Endothelial cell of umbilical vein (primary cell): ENCODE measurements around the gene CEP72. TPM values are rescaled to one million over a fixed set of nuclear protein-coding genes. Genes with fewer than 3 reads are reported as not detected.

ENCODE experiments used
- BruUV-seq: library from RNA; stranded (reverse); fragments of 400-500 nt; replicated peaks from 2 replicates; lab custom pipeline; 2021; lab: Mats Ljungman, UMichigan
- CTCF ChIA-PET: fragments of 300-600, 350-600 bp; sonication (Branson Sonifier 250); formaldehyde crosslinking; loops from one replicate; lab custom pipeline; 2021; ENCODE audit warnings: antibody characterized with exemption, inconsistent platforms; lab: Charles Lee
- POLR2A ChIA-PET: fragments of 300-600, 350-600 bp; sonication (Branson Sonifier 250); formaldehyde crosslinking; loops from one replicate; lab custom pipeline; 2021; ENCODE audit warnings: antibody characterized with exemption, inconsistent platforms; lab: Charles Lee
- DNase-seq: peaks from one replicate; pipeline ENCODE4 v3.0.0-alpha.2; 2011; ENCODE audit warnings: low read depth, low spot score
- FAIRE-seq: peaks from 2 replicates; lab custom pipeline; 2011; peaks lifted over from hg19 to GRCh38; lab: Jason Lieb, UNC
- H2AFZ ChIP-seq: 2 replicates; pipeline ENCODE4 v1.6.0; 2012; ENCODE audit warnings: low read depth, low read length, control low read depth, inconsistent platforms
- H3K27ac ChIP-seq: 2 replicates; pipeline ENCODE4 v1.5.1; 2011; ENCODE audit warnings: low read depth, mild to moderate bottlenecking, control low read depth, low read length, moderate library complexity; ENCODE audit not compliant: insufficient read depth
- H3K27me3 ChIP-seq, 2 experiments: 2 replicates each; pipeline versions ENCODE4 v1.6.0 to v1.6.1; 2011; ENCODE audit warnings: low read length in 2 of 2, mixed read lengths in 1 of 2; ENCODE audit not compliant: control insufficient read depth in 2 of 2, insufficient read depth in 2 of 2
- H3K36me3 ChIP-seq, 2 experiments: 2 replicates in 1 of 2; 3 replicates in 1 of 2; pipeline ENCODE4 v1.5.1; 2011; ENCODE audit warnings: low read length in 2 of 2, mild to moderate bottlenecking in 1 of 2, moderate library complexity in 1 of 2; ENCODE audit not compliant: control insufficient read depth in 2 of 2, insufficient read depth in 2 of 2; ENCODE audit errors: extremely low read depth in 1 of 2
- H3K4me1 ChIP-seq: 3 replicates; pipeline ENCODE4 v1.5.1; 2011; ENCODE audit warnings: mild to moderate bottlenecking, low read length; ENCODE audit not compliant: control insufficient read depth, insufficient read depth; ENCODE audit errors: extremely low read depth
- H3K4me2 ChIP-seq: 2 replicates; pipeline ENCODE4 v1.6.1; 2011; ENCODE audit warnings: low read length, control low read depth, mixed read lengths; ENCODE audit not compliant: insufficient read depth
- H3K4me3 ChIP-seq, 3 experiments: fragments of 200-600 bp in 1 of 3; sonication (generic), shearing (Covaris generic) in 1 of 3; replicated peaks in 1 of 3; 2 replicates each; pipeline ENCODE4 v1.5.1; 2011 to 2016; ENCODE audit warnings: control low read depth in 3 of 3, low read length in 3 of 3, mild to moderate bottlenecking in 2 of 3, inconsistent platforms in 1 of 3, low read depth in 1 of 3, moderate library complexity in 1 of 3; ENCODE audit not compliant: insufficient read depth in 1 of 3
- H3K79me2 ChIP-seq: 2 replicates; pipeline ENCODE4 v1.6.0; 2012; ENCODE audit warnings: low read length, inconsistent platforms; ENCODE audit not compliant: control insufficient read depth, insufficient read depth
- H3K9ac ChIP-seq: replicated peaks from 2 replicates; pipeline ENCODE3; 2011; ENCODE audit warnings: low read length, control low read depth; ENCODE audit not compliant: insufficient read depth; ENCODE audit errors: extremely low read depth
- H3K9me1 ChIP-seq: replicated peaks from 3 replicates; pipeline ENCODE4 v1.6.0; 2011; ENCODE audit warnings: mild to moderate bottlenecking, low read length; ENCODE audit not compliant: control insufficient read depth, insufficient read depth; ENCODE audit errors: extremely low read depth
- H3K9me3 ChIP-seq: replicated peaks from 2 replicates; pipeline ENCODE4 v1.5.1; 2012; ENCODE audit warnings: low read length, inconsistent platforms; ENCODE audit not compliant: control insufficient read depth, insufficient read depth
- H4K20me1 ChIP-seq: replicated peaks from 2 replicates; pipeline ENCODE3; 2011; ENCODE audit warnings: mild to moderate bottlenecking, low read length; ENCODE audit not compliant: control insufficient read depth, insufficient read depth; ENCODE audit errors: extremely low read depth
- EZH2 ChIP-seq: IDR thresholded peaks from 2 replicates; pipeline ENCODE4 v1.6.1; 2012; ENCODE audit warnings: borderline replicate concordance, low read depth, mild to moderate bottlenecking, moderate library complexity, low read length, inconsistent platforms; ENCODE audit not compliant: severe bottlenecking
- FOS ChIP-seq: IDR thresholded peaks from 2 replicates; pipeline ENCODE4 v1.6.1; 2011; ENCODE audit warnings: mild to moderate bottlenecking, low read length, moderate library complexity, borderline replicate concordance; ENCODE audit not compliant: insufficient read depth
- GATA2 ChIP-seq: IDR thresholded peaks from 2 replicates; pipeline ENCODE4 v1.7.0; 2011; ENCODE audit warnings: low read depth, mild to moderate bottlenecking, moderate library complexity, mixed read lengths, low read length; ENCODE audit not compliant: insufficient read length, insufficient read depth
- JUN ChIP-seq: IDR thresholded peaks from 2 replicates; pipeline ENCODE4 v1.6.1; 2011; ENCODE audit warnings: borderline replicate concordance, low read depth; ENCODE audit not compliant: insufficient read length, insufficient read depth
- MAX ChIP-seq: IDR thresholded peaks from 2 replicates; pipeline ENCODE4 v1.6.1; 2011; ENCODE audit not compliant: insufficient read depth, insufficient read length
- MYC ChIP-seq: IDR thresholded peaks from one replicate; pipeline ENCODE4 v1.6.1; 2011; ENCODE audit warnings: mild to moderate bottlenecking, low read depth, low read length
- POLR2A ChIP-seq: IDR thresholded peaks from 2 replicates; pipeline ENCODE4 v1.6.1; 2012; ENCODE audit warnings: low read depth, mild to moderate bottlenecking, control low read depth, low read length
- POLR2AphosphoS5 ChIP-seq: IDR thresholded peaks from 2 replicates; pipeline ENCODE4 v1.6.1; 2012; ENCODE audit warnings: low read depth, mild to moderate bottlenecking, control low read depth, low read length, moderate library complexity; ENCODE audit not compliant: insufficient read depth
- dilution Hi-C: fragments of 300-500 bp; cut with MboI; formaldehyde crosslinking; loops from one replicate; pipeline ENCODE4 v1.15.0; 2019; ENCODE audit warnings: low sequenced_read_pairs; ENCODE audit not compliant: extremely low pct_ligation_motif_present
- intact Hi-C: fragments of 100-400 bp; cut with micrococcal nuclease; formaldehyde crosslinking; loops from one replicate; pipeline ENCODE4 v1.10.0; 2022
- polyA plus RNA-seq, 4 experiments: library from polyadenylated mRNA; depleted of rRNA in 3 of 4; stranded (reverse) in 3 of 4; unstranded in 1 of 4; fragments of >200 nt; gene quantifications; 2 replicates each; pipeline versions ENCODE4 v1.2.1 to v1.2.3, GENCODE V29; 2011 to 2012; ENCODE audit warnings: missing spikeins in 1 of 4
- total RNA-seq: library from RNA; stranded (reverse); gene quantifications from 2 replicates; pipeline ENCODE4 v1.2.3, GENCODE V29; 2021
- TF ChIP-seq, protein P1 (sequence below), 2 donors: IDR thresholded peaks; 1 replicate in 1 of 2; 2 replicates in 1 of 2; pipeline ENCODE4 v1.5.1; 2011; ENCODE audit warnings: low read length in 2 of 2, mild to moderate bottlenecking in 2 of 2, moderate library complexity in 2 of 2, control low read depth in 1 of 2, inconsistent platforms in 1 of 2, low read depth in 1 of 2; ENCODE audit not compliant: insufficient read depth in 1 of 2; ENCODE audit errors: extremely low read depth in 1 of 2

CEP72 gene
- total and polyA plus RNA-seq, 2 donors (not counting 3 experiments of a cell fraction or from before 2014, with no cell fraction given), result 2.9 to 9.5 TPM

DNA sequence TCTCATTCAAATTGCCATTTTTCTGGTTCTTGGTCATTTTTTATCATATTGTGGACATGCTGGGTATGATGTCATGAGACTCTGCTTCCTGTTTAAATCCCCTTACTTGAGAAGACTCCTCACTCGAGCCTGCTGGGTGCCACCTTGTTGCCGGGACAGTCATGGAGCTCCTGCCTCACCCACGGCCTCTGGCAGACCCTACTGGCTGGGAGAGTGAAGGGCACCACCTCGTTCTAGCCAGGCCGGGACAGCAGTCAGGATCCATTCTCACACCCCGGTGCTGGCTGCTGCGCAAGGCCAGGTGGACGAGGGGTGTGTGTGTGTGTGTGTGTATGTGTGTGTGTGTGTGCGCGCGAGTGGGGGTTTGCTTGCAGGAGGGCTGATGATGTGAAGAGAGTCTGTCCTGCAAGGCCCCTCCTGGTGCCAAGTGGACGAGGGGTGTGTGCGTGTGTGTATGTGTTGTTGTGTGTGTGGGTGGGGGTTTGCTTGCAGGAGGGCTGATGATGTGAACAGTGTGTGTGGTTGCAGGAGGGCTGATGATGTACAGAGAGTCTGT is 4.4 kb downstream of the CEP72 start:
- Histone ChIP-seq H3K4me1 (peaks cover 2% of the 10 kb centered on the region), H3K79me2 (peaks cover 32% of the 10 kb centered on the region), H3K4me2 (no peak overlapping the region), H3K9ac (no peak overlapping the region), H3K9me3 (no peaks in the 10 kb centered on the region), H2AFZ (no peak overlapping the region), H3K27ac (no peak overlapping the region), H3K27me3 (no peaks in the 10 kb centered on the region), H4K20me1 (no peaks in the 10 kb centered on the region), H3K4me3 (no peak overlapping the region), H3K9me1 (no peaks in the 10 kb centered on the region), H3K36me3 (peaks cover 0 to 8% of the 10 kb centered on the region in 2 experiments)
- DNase-seq (no peak), FAIRE-seq (no peak)
- dilution Hi-C loops, result no loop called here
- BruUV-seq, result no TSS peak
- POLR2A ChIA-PET, result no interaction called here
- TF ChIP-seq JUN (no peak), EZH2 (no peak), POLR2AphosphoS5 (no peak), POLR2A (no peak), FOS (no peak)
- CTCF ChIA-PET, result no interaction called here
- intact Hi-C loops, result no loop called here

- Histone ChIP-seq H3K9me3 (no peaks in the 10 kb centered on the region), H3K4me3 (no peak overlapping the region), H4K20me1 (no peaks in the 10 kb centered on the region), H3K27me3 (no peaks in the 10 kb centered on the region), H3K36me3 (peaks cover 0 to 8% of the 10 kb centered on the region in 2 experiments), H3K4me2 (no peak overlapping the region), H3K9ac (no peak overlapping the region), H3K9me1 (no peaks in the 10 kb centered on the region), H3K27ac (no peak overlapping the region), H3K79me2 (peaks cover 27% of the 10 kb centered on the region), H3K4me1 (peaks cover under 1% of the 10 kb centered on the region), H2AFZ (no peak overlapping the region)
- CTCF ChIA-PET, result no interaction called here
- dilution Hi-C loops (no loop called here), intact Hi-C loops (no loop called here)
- BruUV-seq, result no TSS peak
- POLR2A ChIA-PET, result no interaction called here
- DNase-seq (no peak), FAIRE-seq (no peak)
- no peak for TF ChIP-seq JUN
- no peak for TF ChIP-seq POLR2AphosphoS5
- TF ChIP-seq, protein P1, sequence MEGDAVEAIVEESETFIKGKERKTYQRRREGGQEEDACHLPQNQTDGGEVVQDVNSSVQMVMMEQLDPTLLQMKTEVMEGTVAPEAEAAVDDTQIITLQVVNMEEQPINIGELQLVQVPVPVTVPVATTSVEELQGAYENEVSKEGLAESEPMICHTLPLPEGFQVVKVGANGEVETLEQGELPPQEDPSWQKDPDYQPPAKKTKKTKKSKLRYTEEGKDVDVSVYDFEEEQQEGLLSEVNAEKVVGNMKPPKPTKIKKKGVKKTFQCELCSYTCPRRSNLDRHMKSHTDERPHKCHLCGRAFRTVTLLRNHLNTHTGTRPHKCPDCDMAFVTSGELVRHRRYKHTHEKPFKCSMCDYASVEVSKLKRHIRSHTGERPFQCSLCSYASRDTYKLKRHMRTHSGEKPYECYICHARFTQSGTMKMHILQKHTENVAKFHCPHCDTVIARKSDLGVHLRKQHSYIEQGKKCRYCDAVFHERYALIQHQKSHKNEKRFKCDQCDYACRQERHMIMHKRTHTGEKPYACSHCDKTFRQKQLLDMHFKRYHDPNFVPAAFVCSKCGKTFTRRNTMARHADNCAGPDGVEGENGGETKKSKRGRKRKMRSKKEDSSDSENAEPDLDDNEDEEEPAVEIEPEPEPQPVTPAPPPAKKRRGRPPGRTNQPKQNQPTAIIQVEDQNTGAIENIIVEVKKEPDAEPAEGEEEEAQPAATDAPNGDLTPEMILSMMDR (IDR thresholded peaks at IDR 0.05; ENCODE audit: extremely low read depth in 1 of 2, insufficient read depth in 1 of 2, low read depth in 1 of 2, low read length in 2 of 2), result no peak
- no peak for TF ChIP-seq MYC
- TF ChIP-seq GATA2, result no peak
- TF ChIP-seq MAX, result no peak
- no peak for TF ChIP-seq POLR2A
- no peak for TF ChIP-seq EZH2
- no peak for TF ChIP-seq FOS
Measured at GRCh38 chr5:617896-618295, 5.8 kb downstream of the CEP72 start.
